Osteoblast (primary cell): ENCODE results near the gene DDO. TPM values are rescaled to one million over a fixed set of nuclear protein-coding genes. Genes with fewer than 3 reads are reported as not detected.

ENCODE experiments used
- DNase-seq: peaks from one replicate; pipeline ENCODE4 v3.0.0; 2011; ENCODE audit warnings: low spot score, mixed read lengths; ENCODE audit not compliant: insufficient read length; ENCODE audit errors: missing footprints
- H2AFZ ChIP-seq: 2 replicates; pipeline ENCODE4 v1.6.0; 2011; ENCODE audit warnings: mild to moderate bottlenecking, low read length
- H3K27ac ChIP-seq: 2 replicates; pipeline ENCODE4 v1.5.1; 2011; ENCODE audit warnings: mild to moderate bottlenecking, low read depth, low read length, moderate library complexity
- H3K27me3 ChIP-seq: 2 replicates; pipeline ENCODE4 v1.6.0; 2012; ENCODE audit warnings: mild to moderate bottlenecking, control low read depth, inconsistent platforms, low read length, moderate library complexity; ENCODE audit not compliant: insufficient read depth
- H3K36me3 ChIP-seq: 2 replicates; pipeline ENCODE4 v1.5.1; 2011; ENCODE audit warnings: mild to moderate bottlenecking, low read length, control low read depth, moderate library complexity; ENCODE audit not compliant: insufficient read depth
- H3K4me1 ChIP-seq: 2 replicates; pipeline ENCODE4 v1.5.1; 2011; ENCODE audit warnings: mild to moderate bottlenecking, low read length, control low read depth, moderate library complexity; ENCODE audit not compliant: insufficient read depth
- H3K4me2 ChIP-seq: 2 replicates; pipeline ENCODE4 v1.6.0; 2011; ENCODE audit warnings: mild to moderate bottlenecking, low read length; ENCODE audit not compliant: insufficient read depth
- H3K4me3 ChIP-seq: fragments of 200-600 bp; sonication (generic); 3 replicates; pipeline ENCODE4 v1.5.1; 2012; ENCODE audit warnings: mild to moderate bottlenecking, low read length, inconsistent platforms; ENCODE audit not compliant: insufficient read depth
- H3K79me2 ChIP-seq: 2 replicates; pipeline ENCODE4 v1.6.0; 2012; ENCODE audit warnings: mild to moderate bottlenecking, low read length, control low read depth, inconsistent platforms; ENCODE audit not compliant: insufficient read depth
- H3K9me3 ChIP-seq: 2 replicates; pipeline ENCODE4 v1.5.1; 2011; ENCODE audit warnings: low read depth, low read length, control low read depth
- H4K20me1 ChIP-seq: 2 replicates; pipeline ENCODE4 v1.6.0; 2012; ENCODE audit warnings: mild to moderate bottlenecking, low read length, control low read depth; ENCODE audit not compliant: insufficient read depth
- CTCF ChIP-seq: IDR thresholded peaks from 2 replicates; pipeline ENCODE4 v1.5.1; 2011; ENCODE audit warnings: mild to moderate bottlenecking, low read depth, low read length, moderate library complexity; ENCODE audit errors: extremely low read depth
- total RNA-seq: library from RNA; depleted of rRNA; stranded (reverse); fragments of >200 nt; gene quantifications from 2 replicates; pipeline ENCODE4 v1.2.3, GENCODE V29; 2012

DDO gene
- total RNA-seq, 1 donor = 3.6 TPM

DNA sequence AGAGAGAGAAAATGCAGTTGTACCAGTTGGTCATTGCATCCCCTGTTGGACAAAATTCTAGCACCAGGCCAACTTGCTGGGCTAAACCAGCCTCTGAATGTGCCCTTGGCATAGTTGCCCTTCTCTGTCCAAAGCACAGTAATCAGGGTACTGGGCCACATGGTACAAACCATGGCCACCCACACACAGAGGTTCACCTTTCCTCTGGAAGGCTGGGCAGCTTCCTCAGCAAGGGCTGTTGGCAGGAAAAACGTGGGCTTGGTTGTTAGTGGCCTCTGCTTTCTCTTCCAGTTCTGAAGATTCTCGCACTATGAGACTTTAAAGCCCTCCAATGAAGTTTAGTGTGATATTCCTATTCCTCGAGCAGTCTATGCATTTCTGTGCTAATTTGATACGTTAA, 706 bp downstream of the DDO start:
- Histone ChIP-seq H3K4me1 (peaks cover 14% of the 10 kb centered on the region), H3K79me2 (no peaks in the 10 kb centered on the region), H3K27ac (peak overlapping the region; percentile 52), H3K4me3 (peak overlapping the region; percentile 72), H4K20me1 (no peaks in the 10 kb centered on the region), H3K4me2 (peak overlapping the region; percentile 93), H2AFZ (peak overlapping the region; percentile 95), H3K9me3 (no peaks in the 10 kb centered on the region), H3K27me3 (peaks cover 2% of the 10 kb centered on the region), H3K36me3 (no peaks in the 10 kb centered on the region)
- DNase-seq = no peak
- TF ChIP-seq CTCF = no peak

GRCh38 chr6:110412360-110412759, 3.0 kb downstream of the DDO start:
- Histone ChIP-seq H3K9me3 (no peaks in the 10 kb centered on the region), H3K79me2 (no peaks in the 10 kb centered on the region), H3K27ac (no peak overlapping the region), H3K4me2 (no peak overlapping the region), H3K36me3 (no peaks in the 10 kb centered on the region), H3K4me1 (peaks cover 14% of the 10 kb centered on the region), H2AFZ (peak overlapping the region; percentile 41), H3K4me3 (no peak overlapping the region), H3K27me3 (no peaks in the 10 kb centered on the region), H4K20me1 (no peaks in the 10 kb centered on the region)
- no peak for DNase-seq
- no peak for TF ChIP-seq CTCF

DNA sequence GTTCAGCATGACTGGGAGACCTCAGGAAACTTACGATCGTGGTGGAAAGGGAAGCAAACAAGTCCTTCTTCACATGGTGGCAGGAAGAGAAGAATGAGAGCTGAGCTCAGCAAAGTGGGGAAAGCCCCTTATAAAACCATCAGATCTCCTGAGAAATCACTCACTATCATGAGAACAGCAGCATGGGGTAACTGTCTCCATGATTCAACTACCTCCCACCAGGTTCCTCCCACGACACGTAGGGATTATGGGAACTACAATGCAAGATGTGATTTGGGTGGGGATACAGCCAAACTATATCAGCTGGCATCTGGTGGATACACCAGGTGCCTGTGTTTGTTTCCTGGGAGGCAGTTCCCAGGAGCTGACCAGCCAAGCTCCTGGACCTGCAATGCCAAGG, 4.9 kb downstream of the DDO start:
- no peak for TF ChIP-seq CTCF
- H3K4me3 ChIP-seq = no peak overlapping the region
- H4K20me1 ChIP-seq = no peaks in the 10 kb centered on the region
- no peaks in the 10 kb centered on the region for H3K27me3 ChIP-seq
- no peaks in the 10 kb centered on the region for H3K79me2 ChIP-seq
- DNase-seq = no peak
- no peaks in the 10 kb centered on the region for H3K9me3 ChIP-seq
- H3K4me2 ChIP-seq = no peak overlapping the region
- no peak overlapping the region for H2AFZ ChIP-seq
- H3K36me3 ChIP-seq = no peaks in the 10 kb centered on the region
- peaks cover 10% of the 10 kb centered on the region for H3K4me1 ChIP-seq
- H3K27ac ChIP-seq = no peak overlapping the region

- no peaks in the 10 kb centered on the region for H3K79me2 ChIP-seq
- no peaks in the 10 kb centered on the region for H3K9me3 ChIP-seq
- no peak overlapping the region for H3K4me2 ChIP-seq
- H3K4me1 ChIP-seq = peaks cover 3% of the 10 kb centered on the region
- H4K20me1 ChIP-seq = no peaks in the 10 kb centered on the region
- no peaks in the 10 kb centered on the region for H3K36me3 ChIP-seq
- no peak for DNase-seq
- H2AFZ ChIP-seq = no peak overlapping the region
- no peak for TF ChIP-seq CTCF
- H3K27me3 ChIP-seq = no peaks in the 10 kb centered on the region
- no peak overlapping the region for H3K4me3 ChIP-seq
- no peak overlapping the region for H3K27ac ChIP-seq
Observed at GRCh38 chr6:110409794-110410193, 5.6 kb downstream of the DDO start.
